B cell (primary cell): ENCODE measurements around the gene PSRC1.

Source experiments
- CTCF ChIP-seq: fragments of 200-600 bp; IDR thresholded peaks from one replicate; pipeline ENCODE4 v1.8.0; 2022; ENCODE audit warnings: antibody characterized with exemption, mild to moderate bottlenecking
- EZH2 ChIP-seq: IDR thresholded peaks from 2 replicates; pipeline ENCODE4 v1.6.1; 2012; ENCODE audit warnings: borderline replicate concordance, low read depth, mild to moderate bottlenecking, moderate library complexity, low read length; ENCODE audit not compliant: insufficient read depth, poor library complexity, severe bottlenecking

GRCh38 chr1:109272021-109272799 is 10.7 kb downstream of the PSRC1 start:
- TF ChIP-seq CTCF (no peak), EZH2 (no peak)
